ENCODE data around the gene GDF2.

DNA sequence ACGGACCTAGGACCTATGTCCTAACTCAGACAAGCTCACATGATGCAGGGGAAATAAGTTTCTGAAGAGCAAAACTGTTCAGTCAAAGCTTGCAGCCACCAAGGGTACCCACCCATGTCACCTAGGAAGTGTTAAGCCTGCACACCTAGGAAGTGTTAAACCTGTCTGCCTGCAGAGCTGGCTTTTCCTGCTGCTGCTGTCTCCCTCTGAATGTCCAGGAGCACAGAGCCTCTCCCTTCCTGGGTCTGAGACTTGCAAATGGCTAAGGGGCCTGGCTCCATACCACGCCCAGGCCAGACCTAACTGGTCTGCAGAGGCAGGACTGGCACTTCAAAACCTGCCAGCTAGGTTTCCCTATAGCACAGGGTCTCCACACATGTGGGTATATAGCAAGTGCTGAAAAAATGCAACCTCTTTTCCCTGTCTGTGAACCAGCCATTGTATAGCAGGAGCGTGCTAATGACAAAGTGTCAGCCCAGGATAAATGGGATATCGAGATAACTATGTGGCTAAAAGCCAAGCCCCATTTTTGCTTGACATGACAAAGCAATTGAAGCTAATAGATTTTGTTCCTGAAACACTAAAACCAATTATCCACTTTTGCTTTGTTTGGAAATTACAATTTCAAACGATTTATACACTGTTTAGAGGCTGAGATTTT lies 1.5 kb downstream of the GDF2 start:
- no peak for TF ChIP-seq POLR2A (IDR thresholded peaks at IDR 0.05)
- no peak for TF ChIP-seq CTCF (IDR thresholded peaks at IDR 0.05)

All from uterus (tissue), 2 donors.